ENCODE measurements around the gene TRAPPC2.

- TF ChIP-seq CTCF (IDR thresholded peaks at IDR 0.05) (no peak), POLR2A (IDR thresholded peaks at IDR 0.05) (no peak), EP300 (IDR thresholded peaks at IDR 0.05) (no peak)
These were observed 36.0 kb downstream of the TRAPPC2 start for GRCh38 chrX:13698432-13698831.
